LoVo (cell line): Measurements from ENCODE around the gene AUTS2.
"Not testable (repeated sequence)": the region's sequence is repeated elsewhere in the genome, so short reads cannot be mapped to it uniquely, and the experiment has no call there.

Experiments
- DNase-seq: peaks from one replicate; pipeline ENCODE4 v3.0.0-alpha.2; 2016; ENCODE audit warnings: low spot score

The AUTS2 gene

DNA sequence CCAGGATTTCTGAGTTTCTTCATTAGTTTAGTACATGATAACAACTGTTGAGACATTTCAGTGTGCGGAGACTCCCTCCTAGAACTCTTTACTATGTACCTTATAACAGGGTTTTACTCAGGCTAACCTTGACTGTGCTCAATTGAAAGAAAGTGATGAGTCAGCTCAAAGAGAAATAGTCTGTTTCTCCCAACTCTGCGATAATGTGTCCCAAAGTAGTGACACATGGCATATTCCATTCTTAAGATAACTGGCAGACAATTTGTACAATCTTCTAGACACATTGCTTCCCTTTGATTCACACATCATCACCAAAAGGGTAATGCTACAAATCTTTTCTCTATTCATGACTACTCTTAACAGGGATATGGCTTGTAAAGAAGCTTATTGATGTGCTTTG, 645.2 kb downstream of the AUTS2 start:
- no peak for DNase-seq

DNA sequence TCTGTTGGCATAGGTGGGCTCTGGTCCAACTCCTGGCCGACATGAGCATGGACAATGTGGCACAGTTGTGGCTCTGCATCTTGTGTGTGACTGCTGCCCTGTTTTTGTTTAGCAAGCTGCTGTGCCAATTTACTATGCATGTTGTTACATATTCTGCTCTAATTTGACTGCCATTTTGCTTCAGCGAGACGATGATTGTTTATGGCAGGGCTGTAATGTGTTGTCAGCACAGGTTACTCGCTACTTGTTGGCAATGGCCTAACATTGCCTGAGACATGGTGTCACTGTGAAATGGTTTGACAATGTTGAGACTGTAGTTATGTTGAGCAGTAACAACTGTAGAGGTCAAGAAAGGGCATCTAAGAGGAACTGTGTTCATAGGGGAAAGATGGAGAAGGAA, 659.6 kb downstream of the AUTS2 start:
- no peak for DNase-seq

GRCh38 chr7:70259502-70259901, 661.2 kb downstream of the AUTS2 start:
- DNase-seq: no peak

- DNase-seq: no peak
These were observed 665.4 kb downstream of the AUTS2 start for GRCh38 chr7:70263471-70264255.

DNA sequence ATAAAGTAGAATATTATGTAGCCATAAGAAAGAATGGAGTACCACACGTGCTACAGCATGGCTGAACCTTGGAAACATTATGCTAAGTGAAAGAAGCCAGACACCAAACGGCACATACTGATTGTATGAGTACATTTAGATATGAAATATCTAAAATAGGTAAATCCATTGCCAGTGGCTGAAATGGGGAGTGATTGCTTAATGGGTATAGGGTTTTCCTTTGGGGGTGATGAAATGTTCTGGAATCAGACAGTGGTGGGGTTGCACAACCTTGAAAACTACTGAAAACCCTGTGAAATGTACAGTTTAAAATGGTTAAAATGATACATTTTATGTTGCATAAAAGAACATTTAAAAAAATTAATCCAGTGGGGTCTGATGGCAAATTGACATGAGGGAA, 667.9 kb downstream of the AUTS2 start:
- no peak for DNase-seq

GRCh38 chr7:70267381-70268120, 669.3 kb downstream of the AUTS2 start:
- DNase-seq: no peak

DNA sequence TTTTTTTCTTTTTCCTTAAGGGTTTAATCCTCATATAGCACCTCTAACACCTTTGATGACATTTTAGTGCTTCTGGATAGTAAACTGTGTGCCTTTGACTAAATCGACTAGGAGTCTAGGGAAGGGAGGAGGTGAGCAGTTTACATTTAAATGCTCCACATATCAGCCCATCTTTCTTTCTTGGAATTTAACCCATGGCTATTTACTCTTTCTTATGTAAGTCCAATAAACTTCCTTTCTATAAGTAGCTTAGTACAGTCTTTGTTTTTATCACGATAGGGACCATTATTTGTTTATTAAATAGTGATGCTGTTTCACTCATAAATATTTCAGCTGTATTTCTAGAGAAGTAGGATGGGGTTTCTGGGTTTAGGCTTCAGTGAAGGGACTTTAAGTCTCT, 669.9 kb downstream of the AUTS2 start:
- no peak for DNase-seq

DNA sequence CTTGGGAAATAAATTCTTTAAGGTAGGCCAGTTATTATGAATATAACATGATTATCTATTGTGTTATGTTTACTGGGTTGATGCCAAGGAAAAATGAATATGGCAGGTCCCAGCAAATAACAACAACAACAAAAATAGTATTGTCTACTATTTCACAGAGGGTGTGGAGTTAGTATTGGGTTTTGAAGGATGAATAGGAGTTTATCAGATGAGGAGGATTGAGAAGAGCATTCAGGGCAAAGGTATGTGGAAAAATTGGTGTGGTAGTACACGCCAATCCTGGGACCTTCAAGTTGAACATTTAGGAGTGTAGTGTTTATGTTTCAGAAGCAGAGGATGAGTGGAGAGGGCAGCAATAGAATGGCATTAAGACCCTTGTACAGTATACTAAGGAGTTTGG, 671.9 kb downstream of the AUTS2 start:
- DNase-seq: no peak

DNA sequence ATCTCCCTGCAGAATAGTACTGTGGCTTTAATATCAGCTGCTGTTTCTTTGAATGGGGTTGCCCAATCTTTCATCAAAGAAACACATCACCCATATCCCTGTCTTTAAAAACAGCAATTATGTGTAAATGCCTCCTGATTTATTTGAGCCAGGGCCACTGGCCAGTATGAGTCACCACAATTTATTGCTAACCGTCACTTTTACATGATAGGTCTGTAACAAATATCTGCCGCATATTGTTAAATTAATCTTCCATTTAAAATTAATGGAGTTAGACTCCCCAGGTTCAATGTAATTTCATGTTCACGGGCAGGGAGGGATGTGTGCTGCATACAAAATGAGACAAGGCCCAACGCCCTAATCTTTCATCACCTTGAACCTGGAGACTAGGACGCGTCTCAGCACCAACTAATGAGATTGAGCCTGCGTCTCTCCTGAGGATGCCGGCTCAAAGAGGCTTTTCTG, 673.4 kb downstream of the AUTS2 start:
- peak; percentile 68 for DNase-seq

DNA sequence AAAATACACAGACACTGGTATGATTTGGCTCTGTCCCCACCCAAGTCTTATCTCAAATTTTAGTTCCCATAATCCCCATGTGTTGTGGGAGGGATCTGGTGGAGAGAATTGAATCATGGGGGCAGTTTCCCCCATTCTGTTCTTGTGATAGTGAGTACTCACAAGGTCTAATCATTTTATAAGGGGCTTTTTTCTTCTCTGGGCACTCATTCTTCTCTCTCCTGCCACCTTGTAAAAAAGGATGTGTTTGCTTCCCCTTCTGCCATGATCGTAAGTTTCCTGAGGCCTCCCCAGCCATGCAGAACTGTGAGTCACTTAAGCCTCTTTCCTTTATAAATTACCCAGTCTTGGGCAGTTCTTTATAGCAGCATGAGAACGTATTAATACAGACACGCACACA, 677.3 kb downstream of the AUTS2 start:
- DNase-seq: not testable (repeated sequence)

DNA sequence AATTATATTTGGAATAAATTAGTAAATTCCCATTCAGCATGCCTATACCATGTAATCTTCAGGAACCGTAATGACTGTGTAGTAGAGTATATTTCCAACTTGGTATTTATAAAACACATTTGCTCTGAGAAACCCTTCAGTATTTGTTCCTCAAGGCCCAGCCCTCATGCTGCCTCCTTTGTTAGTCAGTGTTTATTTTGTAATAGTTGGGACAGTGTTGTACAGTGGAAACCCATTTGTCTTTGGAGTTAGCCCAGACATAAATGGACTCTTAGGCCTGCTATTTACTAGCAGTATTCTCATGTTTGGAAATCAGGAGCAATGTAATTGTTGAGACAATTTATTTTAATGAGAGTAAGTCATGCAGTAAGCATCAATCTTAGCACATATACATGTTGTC, 686.9 kb downstream of the AUTS2 start:
- no peak for DNase-seq

GRCh38 chr7:70285854-70286253, 687.6 kb downstream of the AUTS2 start:
- no peak for DNase-seq

DNA sequence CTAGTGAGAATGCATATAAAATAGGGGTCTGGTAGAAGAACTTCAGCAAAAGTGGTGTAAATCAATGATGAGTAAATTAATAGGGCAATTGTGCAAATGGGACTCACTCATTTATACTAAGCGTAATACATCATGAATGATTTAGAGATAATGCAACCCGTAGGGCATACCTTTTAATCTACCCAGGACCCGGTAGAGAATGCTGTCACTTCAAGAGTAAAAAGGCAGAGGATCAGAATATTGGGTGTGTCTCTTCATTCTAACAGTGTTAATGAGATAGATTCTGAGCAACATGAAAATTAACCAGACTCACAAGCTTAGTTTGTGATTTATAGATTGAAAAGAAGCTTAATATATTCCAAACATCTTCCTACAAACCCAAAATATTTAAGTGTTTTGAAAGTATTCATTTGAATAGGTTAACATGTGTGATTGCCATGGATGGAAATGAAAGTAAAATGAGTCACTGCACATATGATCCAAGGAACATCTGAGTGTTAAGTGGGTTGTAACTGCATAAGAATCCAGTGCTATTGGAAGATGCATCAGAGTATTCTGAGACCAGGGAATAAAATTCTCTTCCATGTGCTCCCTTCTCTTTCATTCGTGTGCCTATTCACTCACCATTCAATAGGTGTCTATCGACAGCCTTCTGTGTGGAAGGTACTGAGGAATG, 690.6 kb downstream of the AUTS2 start:
- DNase-seq: no peak

GRCh38 chr7:70292716-70293115, 694.4 kb downstream of the AUTS2 start:
- DNase-seq: no peak

- no peak for DNase-seq
These were observed 696.1 kb downstream of the AUTS2 start for GRCh38 chr7:70294211-70294911.

GRCh38 chr7:70298780-70299471, 700.7 kb downstream of the AUTS2 start:
- DNase-seq: peak; percentile 71

DNA sequence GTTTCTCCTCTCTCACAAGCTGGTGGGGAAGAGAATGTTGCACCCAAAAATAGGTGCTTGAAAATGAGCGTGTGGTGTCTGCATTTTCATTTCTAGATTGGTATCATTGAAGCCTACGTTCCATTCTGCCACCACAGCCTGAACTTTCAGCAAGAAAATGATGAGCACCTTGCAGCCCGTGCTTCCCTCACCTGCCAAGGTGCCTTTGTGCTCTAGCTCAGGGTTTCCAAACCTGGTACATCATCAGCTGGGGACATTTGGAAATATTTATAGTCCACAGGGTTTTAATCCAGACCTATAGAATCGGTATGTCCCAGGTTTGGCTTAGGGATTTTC, 701.2 kb downstream of the AUTS2 start:
- DNase-seq: no peak

DNA sequence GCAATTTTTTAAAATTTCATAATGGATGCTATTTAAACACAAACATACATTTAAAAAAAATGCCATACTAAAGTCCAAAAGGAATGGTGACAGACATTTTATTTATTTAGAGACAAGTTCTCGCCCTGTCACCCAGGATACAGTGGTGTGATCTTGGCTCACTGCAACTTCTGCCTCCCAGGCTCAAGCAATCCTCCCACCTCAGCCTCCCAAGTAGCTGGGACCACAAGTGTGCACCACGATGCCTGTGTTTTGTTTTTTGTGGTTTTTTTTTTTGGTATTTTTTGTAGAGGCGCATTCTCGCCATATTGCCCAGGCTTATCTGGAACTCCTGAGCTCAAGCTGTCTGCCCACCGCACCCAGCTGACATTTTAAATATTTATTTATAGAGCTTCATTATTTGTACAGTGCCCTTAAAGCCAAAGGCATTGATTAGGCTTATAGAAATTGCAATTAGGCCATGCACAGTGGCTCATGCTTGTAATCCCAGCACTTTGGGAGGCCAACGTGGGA, 703.5 kb downstream of the AUTS2 start:
- DNase-seq: no peak

GRCh38 chr7:70303309-70303708, 705.0 kb downstream of the AUTS2 start:
- DNase-seq: no peak

DNA sequence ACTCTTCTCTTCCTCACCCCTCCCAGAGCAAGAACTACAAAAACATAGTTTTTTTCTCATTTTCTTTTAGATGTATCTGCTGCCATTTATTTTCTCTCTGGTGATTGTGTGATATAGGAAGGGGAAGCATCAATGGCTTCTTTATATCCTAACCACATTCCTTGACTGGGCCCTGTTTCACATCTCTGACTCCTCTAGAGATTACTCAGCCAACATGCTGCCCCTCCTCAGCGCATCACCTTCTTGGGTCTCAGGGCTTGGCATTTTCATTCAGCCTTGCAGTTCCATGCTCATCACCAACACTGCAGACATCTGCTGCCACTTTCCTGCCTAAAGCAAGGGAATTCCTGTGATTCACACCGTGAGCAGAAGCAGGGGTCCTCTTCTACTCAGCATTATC, 705.5 kb downstream of the AUTS2 start:
- DNase-seq: no peak

DNA sequence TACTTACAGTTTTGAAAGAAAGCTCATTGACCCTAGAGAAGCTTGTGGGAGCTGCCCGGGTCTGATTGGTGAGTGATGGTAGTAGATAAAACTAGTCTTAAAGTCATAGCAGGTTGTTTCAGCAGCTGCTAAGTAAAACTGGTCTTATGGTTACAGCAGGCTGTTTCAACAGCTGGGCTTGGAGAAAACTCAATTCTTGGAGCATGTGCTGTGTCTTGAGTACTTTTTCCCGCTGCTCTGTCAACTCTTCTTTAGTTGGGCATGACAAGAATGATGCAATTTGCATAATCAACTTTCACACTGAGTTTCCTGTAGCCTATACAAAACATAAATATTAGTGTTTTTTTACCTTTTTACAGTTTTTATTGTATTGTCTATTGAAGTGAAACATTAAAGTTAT, 707.9 kb downstream of the AUTS2 start:
- DNase-seq: no peak
